Inflammatory macrophage treated with lipopolysaccharide for 1 hour (primary cell): Measurements from ENCODE around the gene IFI27L2.

ENCODE experiments used
- DNase-seq, 2 donors: peaks; one replicate each; pipeline ENCODE4 v3.0.0-alpha.2; 2020 to 2022

IFI27L2 gene

DNA sequence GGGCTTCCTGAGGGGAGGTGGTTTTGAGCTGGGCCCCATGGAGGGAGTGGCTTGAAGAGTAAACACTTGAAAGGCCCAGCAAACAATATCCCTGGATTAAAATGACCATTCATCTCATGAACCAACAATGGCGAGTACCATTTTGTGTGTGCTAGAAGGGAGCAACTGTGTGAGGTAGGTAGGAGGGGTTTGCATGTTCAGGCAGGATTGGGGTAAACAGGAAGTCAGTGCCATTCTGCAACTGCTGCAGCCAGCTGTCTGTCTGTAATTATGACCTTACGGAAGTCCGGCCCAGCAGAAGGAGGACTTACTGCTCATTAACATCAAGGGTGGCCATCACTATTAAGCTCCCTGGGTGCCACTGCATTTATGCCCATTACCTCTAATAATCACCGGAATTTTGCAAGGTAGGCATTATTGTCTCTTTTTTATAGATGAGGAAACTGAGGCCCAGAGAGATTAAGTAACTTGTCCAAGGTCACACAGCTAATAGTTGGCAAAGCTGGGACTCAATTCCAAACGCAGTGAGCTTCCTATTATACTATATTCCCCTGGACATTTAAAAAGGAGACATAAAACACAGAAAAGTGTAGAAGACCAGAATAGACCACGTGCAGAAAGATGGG is 16.6 kb upstream of the IFI27L2 start:
- DNase-seq: no peak

DNA sequence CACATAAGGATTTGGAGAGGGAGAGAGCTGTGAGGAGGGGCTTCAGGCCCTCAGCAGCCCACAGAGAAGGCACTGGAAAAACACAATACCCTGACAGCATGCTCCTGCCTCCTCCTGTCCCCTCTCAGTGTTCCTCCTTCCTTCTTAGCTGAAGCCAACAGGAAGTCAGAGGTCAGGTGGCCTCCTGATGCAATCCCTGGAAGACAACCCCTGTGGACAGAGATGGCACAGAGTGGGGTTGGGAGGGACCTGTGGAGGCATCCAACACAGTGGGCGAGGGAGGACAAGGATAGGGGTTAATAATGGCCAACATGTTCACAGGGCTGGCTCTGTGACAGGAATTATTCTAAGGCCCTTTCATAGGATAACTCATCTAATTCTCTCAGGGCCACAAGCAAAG is 15.4 kb upstream of the IFI27L2 start:
- DNase-seq: peak in 1 of 2 donors; percentile 21

DNA sequence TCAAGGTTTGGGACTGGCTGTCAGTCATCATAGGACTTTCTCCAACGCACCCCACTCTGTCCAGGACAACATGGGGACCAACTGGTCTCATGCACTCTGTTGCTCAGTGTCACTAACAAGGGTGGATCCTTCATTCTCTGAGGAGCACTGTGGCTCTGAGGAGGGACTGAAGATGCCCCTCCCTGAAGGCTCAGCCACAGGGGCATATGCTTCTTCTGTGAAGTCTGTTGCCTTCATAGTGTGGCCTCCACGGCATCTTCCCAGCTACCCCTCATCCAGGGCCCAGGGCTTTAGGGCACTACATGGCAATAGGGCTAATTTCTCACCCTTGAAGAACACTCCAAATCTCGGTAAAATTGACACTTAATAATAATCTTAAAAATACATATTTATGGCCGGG is 14.3 kb upstream of the IFI27L2 start:
- DNase-seq: no peak

- DNase-seq: no peak
Measured at GRCh38 chr14:94143239-94143638, 13.8 kb upstream of the IFI27L2 start.

DNA sequence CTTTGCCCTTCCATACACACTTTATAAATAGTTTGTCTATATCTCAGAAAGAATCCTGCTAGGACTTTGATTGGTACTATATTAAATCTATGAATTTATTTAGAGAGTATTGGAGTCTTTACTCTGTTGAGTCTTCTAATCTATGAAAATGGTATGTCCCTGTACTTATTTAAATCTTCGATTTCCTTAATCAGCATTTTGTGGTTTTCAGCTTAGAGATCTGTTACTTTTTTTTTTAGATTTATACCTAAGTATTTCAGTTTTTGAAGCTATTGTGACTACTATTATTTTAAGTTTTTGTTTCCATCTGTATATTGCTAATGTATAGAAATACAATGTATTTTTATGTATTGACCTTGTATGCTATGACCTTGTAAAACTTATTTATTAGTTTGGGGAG is 13.4 kb upstream of the IFI27L2 start:
- no peak for DNase-seq

- no peak for DNase-seq
Measured at GRCh38 chr14:94142247-94142646, 12.8 kb upstream of the IFI27L2 start.

DNA sequence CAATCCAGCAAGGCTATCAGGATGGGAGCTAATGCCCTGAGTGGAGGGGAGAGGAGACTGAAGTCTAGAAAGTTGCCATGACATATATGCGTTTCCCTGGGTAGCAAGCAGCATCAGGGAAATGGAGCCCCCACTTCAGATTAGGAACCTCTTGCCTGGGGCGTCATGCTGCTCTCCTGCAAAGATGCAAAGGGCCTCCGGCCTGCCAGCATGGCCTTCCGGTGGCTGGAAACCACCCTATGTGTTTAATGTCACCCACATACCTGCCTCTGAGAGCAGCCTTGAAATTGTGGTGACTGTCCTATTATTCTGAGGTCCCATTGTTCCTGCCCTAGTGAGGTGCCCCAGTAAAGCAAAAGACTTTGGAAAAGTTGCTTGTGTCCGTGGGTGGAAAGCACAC is 10.0 kb upstream of the IFI27L2 start:
- no peak for DNase-seq

- no peak for DNase-seq
Measured at GRCh38 chr14:94139006-94139405, 9.6 kb upstream of the IFI27L2 start.

- no peak for DNase-seq
Measured at GRCh38 chr14:94138251-94138650, 8.8 kb upstream of the IFI27L2 start.

DNA sequence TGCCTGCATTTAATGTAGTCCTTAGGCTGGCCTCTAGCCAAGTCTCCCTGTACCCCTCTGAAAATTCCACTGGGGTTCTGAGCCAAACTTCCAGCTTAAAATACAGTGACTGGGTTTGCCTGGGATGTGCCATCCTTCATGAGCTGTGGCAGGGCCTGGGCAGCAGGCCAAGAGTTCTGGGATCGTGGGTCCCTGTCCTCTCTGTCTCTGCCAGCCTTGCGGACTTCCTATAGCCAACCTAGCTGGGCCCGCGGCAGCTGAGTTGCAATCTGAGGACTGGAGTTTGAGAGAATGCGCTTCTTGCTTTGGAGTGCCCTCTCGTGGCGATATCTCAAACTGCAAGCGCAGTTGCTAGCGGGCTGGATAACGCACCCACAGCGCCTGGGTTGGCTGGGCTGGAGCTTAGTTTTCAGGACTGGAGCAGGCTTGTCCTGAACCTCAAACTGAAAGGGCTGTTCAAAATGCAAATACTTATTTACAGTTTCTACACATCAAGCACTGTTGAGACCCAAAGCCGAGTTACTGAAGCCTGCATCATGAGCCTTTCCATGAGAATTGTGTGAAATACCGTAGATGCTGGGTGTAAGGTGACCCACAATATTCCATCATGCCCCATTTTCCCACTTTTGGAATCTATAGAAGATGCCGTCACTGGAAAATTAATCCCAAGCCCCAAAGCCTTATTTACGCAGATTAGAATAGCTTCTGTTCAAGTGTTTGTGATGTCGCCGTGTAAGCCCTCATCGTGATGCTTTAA is 7.3 kb upstream of the IFI27L2 start:
- DNase-seq: peak; percentile 60 to 96

DNA sequence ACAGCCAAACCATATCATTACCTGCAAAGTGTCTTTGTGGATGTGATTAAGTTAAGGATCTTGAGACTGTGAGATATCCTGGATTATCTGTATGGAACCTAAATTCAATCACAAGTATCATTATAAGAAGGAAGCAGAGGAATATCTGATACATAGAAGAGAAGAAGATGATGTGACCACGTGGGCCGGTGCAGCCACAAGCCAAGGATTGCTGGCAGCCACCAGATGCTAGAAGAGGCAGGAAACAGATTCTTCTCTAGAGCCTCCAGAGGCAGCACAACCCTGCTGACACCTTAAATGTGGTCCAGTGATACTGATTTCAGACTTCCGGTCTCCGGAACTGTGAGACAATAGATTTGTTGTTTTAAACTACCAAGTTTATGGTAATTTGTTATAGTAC is 6.1 kb upstream of the IFI27L2 start:
- no peak for DNase-seq

GRCh38 chr14:94132285-94132887 is 3.0 kb upstream of the IFI27L2 start:
- DNase-seq: peak; percentile 55 to 90

DNA sequence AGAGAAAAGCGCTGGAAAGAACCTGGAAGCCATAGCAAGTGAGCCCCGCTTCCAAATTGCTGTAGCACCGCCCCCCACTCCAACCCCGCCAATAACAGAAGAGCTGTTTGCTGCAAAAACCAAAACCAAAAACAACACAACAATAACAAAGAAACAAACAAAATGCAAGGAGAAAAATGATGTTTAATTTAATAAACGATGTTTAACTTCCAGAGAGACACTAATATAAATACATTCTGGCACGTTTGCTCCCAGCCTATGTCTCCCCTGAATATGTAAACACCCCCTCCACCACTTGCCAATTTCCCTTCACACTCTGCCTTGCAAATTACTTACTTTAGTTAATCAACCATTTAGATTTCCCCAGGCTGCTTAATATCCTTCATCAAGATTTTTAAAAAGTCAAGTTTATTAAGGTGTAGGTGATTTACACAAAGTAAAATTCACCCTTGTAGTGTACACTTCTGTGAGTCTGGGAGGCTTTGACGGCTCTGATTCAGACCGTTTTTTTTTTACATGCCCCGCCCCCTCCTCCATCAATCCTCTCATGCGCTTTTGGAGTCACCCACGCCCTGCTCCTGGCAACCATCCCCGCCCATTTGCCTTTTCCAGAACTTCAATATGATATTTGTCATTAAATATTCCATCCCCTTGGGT is 482 bp upstream of the IFI27L2 start:
- peak; percentile 62 to 71 for DNase-seq

GRCh38 chr14:94128216-94128839 is 1.1 kb downstream of the IFI27L2 start:
- DNase-seq: no peak

DNA sequence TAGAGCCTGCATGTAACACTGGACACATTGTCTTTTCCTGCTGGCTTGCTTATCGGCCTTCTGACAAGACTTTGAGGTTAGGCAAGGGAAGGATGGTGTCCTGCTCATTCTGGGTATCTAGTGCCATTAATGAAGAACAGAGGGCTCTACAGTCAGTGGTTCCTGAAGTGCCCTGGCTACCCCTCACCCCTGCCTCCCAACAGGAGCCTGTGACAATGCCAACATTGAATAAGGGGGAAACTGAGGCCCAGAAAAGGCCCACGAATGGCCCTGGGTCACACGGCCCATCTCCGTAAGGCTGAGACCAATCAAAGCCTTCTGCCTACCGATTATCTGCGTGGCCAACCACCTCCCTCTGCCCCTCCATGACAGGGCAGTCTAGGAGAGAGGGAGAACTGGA is 2.1 kb downstream of the IFI27L2 start:
- no peak for DNase-seq

GRCh38 chr14:94126800-94127199 is 2.6 kb downstream of the IFI27L2 start:
- DNase-seq: no peak

DNA sequence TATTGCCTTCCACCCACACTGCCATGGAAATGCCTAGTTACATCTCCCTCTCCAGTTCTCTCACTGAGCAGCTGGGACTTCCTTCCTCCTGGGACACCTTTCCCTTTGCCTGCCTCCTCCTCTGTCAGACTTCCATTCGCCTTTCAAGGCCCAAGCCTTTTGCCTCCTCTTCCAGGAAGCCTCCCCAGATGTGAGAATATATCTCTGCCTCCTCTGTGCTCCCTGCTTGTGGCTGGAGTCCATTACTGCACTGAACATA is 3.1 kb downstream of the IFI27L2 start:
- no peak for DNase-seq

GRCh38 chr14:94125659-94126418 is 3.6 kb downstream of the IFI27L2 start:
- no peak for DNase-seq

DNA sequence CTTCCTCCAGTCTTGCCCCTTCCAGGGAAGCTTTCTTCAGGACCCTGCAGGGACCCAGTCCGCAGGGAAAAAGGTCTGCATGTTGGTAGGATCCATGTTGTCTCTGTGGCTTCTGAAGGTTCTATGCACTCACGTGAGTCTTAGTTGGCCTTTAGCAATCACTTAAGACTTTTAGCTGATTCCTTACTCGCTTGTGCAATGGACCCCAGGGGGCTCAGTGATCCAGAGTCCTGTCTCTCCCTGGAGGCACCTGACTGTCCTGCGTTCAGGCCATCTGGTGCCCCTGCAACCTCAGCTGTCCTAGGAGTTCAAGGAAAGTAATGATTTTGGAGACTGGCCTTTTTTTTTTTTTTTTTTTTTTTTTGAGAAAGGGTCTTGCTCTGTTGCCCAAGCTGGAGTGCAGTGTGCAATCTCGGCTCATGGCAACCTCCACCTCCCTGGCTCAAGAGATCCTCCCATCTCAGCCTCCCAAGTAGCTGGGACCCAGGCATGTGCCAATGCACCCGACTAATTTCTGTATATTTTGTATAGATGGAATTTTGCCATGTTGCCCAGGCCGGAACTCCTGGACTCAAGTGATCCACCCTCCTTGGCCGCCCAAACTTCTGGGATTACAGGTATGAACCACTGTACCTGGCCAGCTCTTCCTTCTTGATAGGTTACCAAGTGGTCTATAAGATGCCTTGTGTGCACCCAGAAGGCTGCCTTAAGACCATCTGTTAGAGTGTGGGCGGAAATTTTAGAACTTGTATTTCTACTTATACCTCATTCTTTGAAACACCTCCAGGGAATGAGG is 4.6 kb downstream of the IFI27L2 start:
- DNase-seq: no peak

- no peak for DNase-seq
Measured at GRCh38 chr14:94123868-94124267, 5.5 kb downstream of the IFI27L2 start.

DNA sequence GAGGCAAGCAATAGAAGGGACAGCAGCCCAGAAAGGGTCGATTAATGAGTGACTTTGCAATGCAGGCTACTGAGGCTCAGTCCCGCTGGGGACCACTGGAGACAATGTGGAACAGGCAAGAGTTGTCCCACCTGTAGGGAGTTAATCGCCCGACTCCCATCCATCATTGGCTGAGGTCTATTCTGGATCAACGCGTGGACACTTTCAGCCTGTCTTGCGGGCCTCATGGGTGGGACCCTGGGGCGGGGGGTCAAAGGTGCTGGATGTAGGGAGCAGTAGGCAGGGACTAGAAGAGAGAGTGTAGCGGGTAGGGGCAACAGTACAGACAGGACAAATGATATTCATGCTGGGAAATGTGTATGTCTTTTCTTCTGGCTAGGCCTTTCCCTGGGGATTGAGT is 6.1 kb downstream of the IFI27L2 start:
- no peak for DNase-seq

- no peak for DNase-seq
Measured at GRCh38 chr14:94122438-94122837, 7.0 kb downstream of the IFI27L2 start.
